Ascending aorta (tissue), 2 donors: ENCODE data around the gene RAB27A. TPM values are rescaled to one million over a fixed set of nuclear protein-coding genes. Genes with fewer than 3 reads are reported as not detected.
A peak's percentile ranks its signal among the peaks of the same experiment; 100 is the strongest.

Experiments
- DNase-seq, 2 donors: peaks; one replicate each; pipeline ENCODE4 v3.0.0-alpha.2; 2019; ENCODE audit warnings: low spot score in 2 of 2
- H3K27ac ChIP-seq, 2 donors: fragments of 200-600 bp; sonication (generic); one replicate each; pipeline ENCODE4 v1.5.1; 2016 to 2017; ENCODE audit warnings: mild to moderate bottlenecking in 1 of 2
- H3K27me3 ChIP-seq: fragments of 200-600 bp; sonication (generic); one replicate; pipeline ENCODE4 v1.5.1; 2017
- H3K36me3 ChIP-seq, 2 donors: fragments of 200-600 bp; sonication (generic); one replicate each; pipeline ENCODE4 v1.5.1; 2016
- H3K4me1 ChIP-seq, 2 donors: fragments of 200-600 bp; sonication (generic); one replicate each; pipeline ENCODE4 v1.5.1; 2016 to 2017; ENCODE audit warnings: mild to moderate bottlenecking in 1 of 2
- H3K4me3 ChIP-seq, 2 donors: fragments of 200-600 bp; sonication (generic); one replicate each; pipeline ENCODE4 v1.5.1; 2016 to 2017; ENCODE audit warnings: mild to moderate bottlenecking in 1 of 2
- H3K9me3 ChIP-seq, 2 donors: fragments of 200-600 bp; sonication (generic); one replicate each; pipeline ENCODE4 v1.5.1; 2016
- intact Hi-C: fragments of 100-400 bp; cut with DNase I; formaldehyde crosslinking; loops from one replicate; pipeline ENCODE4 v1.15.1; 2023
- total RNA-seq: library from RNA; depleted of rRNA; stranded (reverse); fragments of >200 nt; gene quantifications from one replicate; pipeline ENCODE4 v1.1.0, GENCODE V29; 2016
- TF ChIP-seq, protein P1 (sequence below), 3 experiments: fragments of 200-600 bp in 2 of 3; fragments of 450-650 bp in 1 of 3; sonication (generic) in 2 of 3; IDR thresholded peaks; one replicate each; pipeline ENCODE4 v1.5.1; 2016 to 2019; ENCODE audit warnings: antibody characterized with exemption in 3 of 3, mild to moderate bottlenecking in 1 of 3, moderate library complexity in 1 of 3

The RAB27A gene
- total RNA-seq, 1 donor from 2014 or later, result 17.9 TPM

DNA sequence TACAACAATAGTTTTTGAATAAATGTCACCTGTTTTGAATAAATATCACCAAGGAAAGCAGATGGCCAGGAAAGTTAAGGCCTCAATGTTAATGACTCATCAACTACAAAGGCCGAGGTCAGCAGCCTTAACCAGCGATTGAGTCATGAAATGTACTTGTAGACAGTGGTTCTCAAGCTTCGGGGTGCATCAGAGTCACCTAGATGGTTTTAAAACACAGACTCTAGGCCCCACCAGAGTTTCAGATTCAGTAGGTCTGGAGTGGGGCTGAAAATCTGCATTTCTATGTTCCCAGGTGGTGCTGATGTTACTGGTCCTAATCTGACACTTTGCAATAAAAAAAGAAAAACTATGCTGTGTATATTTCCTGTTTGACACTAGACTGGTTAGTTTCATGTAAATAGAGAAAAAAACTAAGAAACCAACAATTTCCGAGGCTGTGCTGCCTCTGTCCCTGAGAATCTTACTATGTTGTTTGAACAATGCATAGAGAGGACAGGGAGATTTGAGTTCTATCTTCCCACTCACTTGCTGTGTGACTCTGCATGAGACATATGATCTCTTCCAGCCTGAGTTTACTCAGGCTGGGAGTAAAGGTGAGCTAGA lies 9.8 kb downstream of the RAB27A start:
- intact Hi-C loops, result no loop called here

DNA sequence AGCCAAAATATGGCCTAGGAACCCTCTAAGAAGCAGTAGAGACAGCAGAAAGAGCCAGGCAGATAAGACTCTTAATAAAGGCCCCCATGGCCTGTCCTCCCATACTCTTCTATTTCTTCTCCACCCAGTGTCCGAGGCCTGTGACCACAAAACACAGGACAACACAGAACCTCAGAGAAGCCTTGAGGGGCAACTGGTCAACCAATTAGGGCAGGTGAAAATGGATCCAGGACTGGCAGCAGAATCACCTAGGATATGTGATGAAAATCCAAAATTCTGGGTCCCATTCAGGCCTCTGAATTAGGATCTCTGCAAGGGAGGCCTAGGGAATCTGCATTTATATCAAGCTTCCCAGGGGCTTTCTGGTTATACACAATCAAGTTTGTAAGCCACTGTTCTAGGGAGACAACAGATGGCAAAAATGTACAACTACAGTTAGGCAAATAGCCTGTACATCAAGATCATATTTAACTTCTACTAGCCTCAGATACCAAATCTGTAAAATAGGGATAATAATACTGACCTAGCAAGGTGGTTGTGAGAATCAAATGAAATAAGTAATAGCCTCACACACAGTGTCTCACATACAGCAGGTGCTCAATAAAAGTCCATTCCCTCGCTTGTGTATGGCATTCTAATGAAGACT lies 10.4 kb downstream of the RAB27A start:
- Histone ChIP-seq H3K9me3 (no peaks in the 10 kb centered on the region), H3K36me3 (no peaks in the 10 kb centered on the region), H3K4me1 (peaks cover 3 to 22% of the 10 kb centered on the region in 2 donors), H3K27me3 (no peaks in the 10 kb centered on the region), H3K4me3 (no peak overlapping the region), H3K27ac (no peak overlapping the region)
- intact Hi-C loops, result no loop called here
- no peak for DNase-seq
- TF ChIP-seq, protein P1, sequence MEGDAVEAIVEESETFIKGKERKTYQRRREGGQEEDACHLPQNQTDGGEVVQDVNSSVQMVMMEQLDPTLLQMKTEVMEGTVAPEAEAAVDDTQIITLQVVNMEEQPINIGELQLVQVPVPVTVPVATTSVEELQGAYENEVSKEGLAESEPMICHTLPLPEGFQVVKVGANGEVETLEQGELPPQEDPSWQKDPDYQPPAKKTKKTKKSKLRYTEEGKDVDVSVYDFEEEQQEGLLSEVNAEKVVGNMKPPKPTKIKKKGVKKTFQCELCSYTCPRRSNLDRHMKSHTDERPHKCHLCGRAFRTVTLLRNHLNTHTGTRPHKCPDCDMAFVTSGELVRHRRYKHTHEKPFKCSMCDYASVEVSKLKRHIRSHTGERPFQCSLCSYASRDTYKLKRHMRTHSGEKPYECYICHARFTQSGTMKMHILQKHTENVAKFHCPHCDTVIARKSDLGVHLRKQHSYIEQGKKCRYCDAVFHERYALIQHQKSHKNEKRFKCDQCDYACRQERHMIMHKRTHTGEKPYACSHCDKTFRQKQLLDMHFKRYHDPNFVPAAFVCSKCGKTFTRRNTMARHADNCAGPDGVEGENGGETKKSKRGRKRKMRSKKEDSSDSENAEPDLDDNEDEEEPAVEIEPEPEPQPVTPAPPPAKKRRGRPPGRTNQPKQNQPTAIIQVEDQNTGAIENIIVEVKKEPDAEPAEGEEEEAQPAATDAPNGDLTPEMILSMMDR (IDR thresholded peaks at IDR 0.05), result no peak

More for the DNA sequence above, 9.8 kb downstream of the RAB27A start:
- no peak overlapping the region for H3K4me3 ChIP-seq
- no peak for DNase-seq
- H3K27me3 ChIP-seq, result no peaks in the 10 kb centered on the region
- TF ChIP-seq, protein P1 (IDR thresholded peaks at IDR 0.05), result no peak
- peaks cover 3 to 22% of the 10 kb centered on the region in 2 donors for H3K4me1 ChIP-seq
- H3K36me3 ChIP-seq, result no peaks in the 10 kb centered on the region
- H3K27ac ChIP-seq, result no peak overlapping the region
- no peaks in the 10 kb centered on the region for H3K9me3 ChIP-seq

DNA sequence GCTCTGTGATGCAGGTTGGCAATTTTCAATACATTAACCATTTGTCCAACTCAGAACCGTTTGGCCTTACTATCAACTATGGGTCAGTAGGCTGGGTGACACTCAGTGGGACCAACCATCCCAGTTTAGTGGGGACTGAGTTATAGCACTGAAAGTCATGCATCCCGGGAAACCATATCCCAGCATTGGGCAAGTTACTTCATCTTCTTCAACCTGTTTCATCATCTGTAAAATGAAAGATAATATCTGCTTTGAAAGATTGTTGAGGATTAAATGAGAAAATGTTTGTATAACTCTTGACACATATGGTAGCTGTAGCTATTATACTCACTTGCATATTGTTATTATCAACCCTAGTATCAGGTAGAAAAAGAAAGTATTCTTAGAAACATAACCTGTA lies 11.9 kb downstream of the RAB27A start:
- peak overlapping the region in 1 of 2 donors; percentile 38 for H3K27ac ChIP-seq

DNA sequence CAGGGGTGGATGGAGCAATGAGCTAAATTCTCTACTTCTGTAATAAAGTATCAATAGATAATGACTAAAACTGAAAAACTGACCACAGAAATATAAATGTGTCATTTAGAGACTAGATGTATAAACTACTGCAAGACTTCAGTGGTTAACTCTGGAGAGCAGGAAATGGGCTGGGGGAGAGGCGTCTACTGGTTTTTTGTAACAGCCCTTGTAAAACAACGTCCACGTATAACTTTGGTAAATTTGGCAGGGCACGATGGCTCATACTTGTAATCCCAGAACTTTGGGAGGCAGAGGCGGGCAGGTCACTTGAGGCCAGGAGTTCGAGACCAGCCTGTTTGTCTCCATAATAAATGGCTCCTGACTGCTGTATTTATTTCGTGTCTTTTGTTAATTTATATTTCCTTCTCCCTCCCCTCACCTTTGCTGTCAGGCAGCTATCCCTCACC lies 12.5 kb downstream of the RAB27A start:
- Histone ChIP-seq H3K27ac (peak overlapping the region in 1 of 2 donors; percentile 38), H3K4me1 (peaks cover 0 to 6% of the 10 kb centered on the region in 2 donors), H3K4me3 (no peak overlapping the region), H3K36me3 (no peaks in the 10 kb centered on the region), H3K9me3 (no peaks in the 10 kb centered on the region), H3K27me3 (no peaks in the 10 kb centered on the region)
- intact Hi-C loops, result no loop called here
- TF ChIP-seq, protein P1 (IDR thresholded peaks at IDR 0.05), result no peak
- DNase-seq, result no peak

More for the DNA sequence above, 11.9 kb downstream of the RAB27A start:
- no peak for DNase-seq
- no peaks in the 10 kb centered on the region for H3K36me3 ChIP-seq
- H3K9me3 ChIP-seq, result no peaks in the 10 kb centered on the region
- peaks cover 3 to 12% of the 10 kb centered on the region in 2 donors for H3K4me1 ChIP-seq
- no peaks in the 10 kb centered on the region for H3K27me3 ChIP-seq
- TF ChIP-seq, protein P1 (IDR thresholded peaks at IDR 0.05), result no peak
- intact Hi-C loops, result no loop called here
- no peak overlapping the region for H3K4me3 ChIP-seq

DNA sequence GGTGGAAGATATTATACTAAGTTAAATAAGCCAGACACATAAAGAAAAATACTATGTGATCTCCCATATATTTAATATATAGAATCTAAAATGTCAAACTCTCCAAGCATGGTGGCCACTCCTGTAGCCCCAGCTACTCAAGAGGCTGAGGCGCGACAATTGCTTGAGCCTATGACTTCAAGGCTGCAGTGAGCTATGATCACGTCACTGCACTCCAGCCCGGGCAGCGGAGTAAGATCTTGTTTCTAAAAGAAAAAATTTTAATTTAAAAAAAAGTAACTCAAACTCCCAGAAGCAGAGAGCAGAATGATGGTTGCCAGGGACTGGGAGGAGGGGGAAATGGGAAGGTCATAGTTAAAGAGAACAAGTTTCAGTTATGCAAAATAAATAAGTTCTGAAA lies 13.3 kb downstream of the RAB27A start:
- TF ChIP-seq, protein P1 (IDR thresholded peaks at IDR 0.05), result no peak
- DNase-seq, result no peak
- Histone ChIP-seq H3K9me3 (no peaks in the 10 kb centered on the region), H3K36me3 (no peaks in the 10 kb centered on the region), H3K27me3 (no peaks in the 10 kb centered on the region), H3K4me1 (peaks cover 0 to 2% of the 10 kb centered on the region in 2 donors), H3K4me3 (no peak overlapping the region), H3K27ac (no peak overlapping the region)
- intact Hi-C loops, result no loop called here
